Endothelial cell of umbilical vein (primary cell): Measurements from ENCODE around the gene LAG3. TPM values are rescaled to one million over a fixed set of nuclear protein-coding genes. Genes with fewer than 3 reads are reported as not detected.

Experiments used
- BruUV-seq: library from RNA; stranded (reverse); fragments of 400-500 nt; replicated peaks from 2 replicates; lab custom pipeline; 2021; lab: Mats Ljungman, UMichigan
- CTCF ChIA-PET: fragments of 300-600, 350-600 bp; sonication (Branson Sonifier 250); formaldehyde crosslinking; loops from one replicate; lab custom pipeline; 2021; ENCODE audit warnings: antibody characterized with exemption, inconsistent platforms; lab: Charles Lee
- POLR2A ChIA-PET: fragments of 300-600, 350-600 bp; sonication (Branson Sonifier 250); formaldehyde crosslinking; loops from one replicate; lab custom pipeline; 2021; ENCODE audit warnings: antibody characterized with exemption, inconsistent platforms; lab: Charles Lee
- DNase-seq: peaks from one replicate; pipeline ENCODE4 v3.0.0-alpha.2; 2011; ENCODE audit warnings: low read depth, low spot score
- FAIRE-seq: peaks from 2 replicates; lab custom pipeline; 2011; peaks lifted over from hg19 to GRCh38; lab: Jason Lieb, UNC
- H2AFZ ChIP-seq: 2 replicates; pipeline ENCODE4 v1.6.0; 2012; ENCODE audit warnings: low read depth, low read length, control low read depth, inconsistent platforms
- H3K27ac ChIP-seq: 2 replicates; pipeline ENCODE4 v1.5.1; 2011; ENCODE audit warnings: low read depth, mild to moderate bottlenecking, control low read depth, low read length, moderate library complexity; ENCODE audit not compliant: insufficient read depth
- H3K27me3 ChIP-seq, 2 experiments: 2 replicates each; pipeline versions ENCODE4 v1.6.0 to v1.6.1; 2011; ENCODE audit warnings: low read length in 2 of 2, mixed read lengths in 1 of 2; ENCODE audit not compliant: control insufficient read depth in 2 of 2, insufficient read depth in 2 of 2
- H3K36me3 ChIP-seq, 2 experiments: 2 replicates in 1 of 2; 3 replicates in 1 of 2; pipeline ENCODE4 v1.5.1; 2011; ENCODE audit warnings: low read length in 2 of 2, mild to moderate bottlenecking in 1 of 2, moderate library complexity in 1 of 2; ENCODE audit not compliant: control insufficient read depth in 2 of 2, insufficient read depth in 2 of 2; ENCODE audit errors: extremely low read depth in 1 of 2
- H3K4me1 ChIP-seq: 3 replicates; pipeline ENCODE4 v1.5.1; 2011; ENCODE audit warnings: mild to moderate bottlenecking, low read length; ENCODE audit not compliant: control insufficient read depth, insufficient read depth; ENCODE audit errors: extremely low read depth
- H3K4me2 ChIP-seq: 2 replicates; pipeline ENCODE4 v1.6.1; 2011; ENCODE audit warnings: low read length, control low read depth, mixed read lengths; ENCODE audit not compliant: insufficient read depth
- H3K4me3 ChIP-seq, 3 experiments: fragments of 200-600 bp in 1 of 3; sonication (generic), shearing (Covaris generic) in 1 of 3; replicated peaks in 1 of 3; 2 replicates each; pipeline ENCODE4 v1.5.1; 2011 to 2016; ENCODE audit warnings: control low read depth in 3 of 3, low read length in 3 of 3, mild to moderate bottlenecking in 2 of 3, inconsistent platforms in 1 of 3, low read depth in 1 of 3, moderate library complexity in 1 of 3; ENCODE audit not compliant: insufficient read depth in 1 of 3
- H3K79me2 ChIP-seq: 2 replicates; pipeline ENCODE4 v1.6.0; 2012; ENCODE audit warnings: low read length, inconsistent platforms; ENCODE audit not compliant: control insufficient read depth, insufficient read depth
- H3K9ac ChIP-seq: replicated peaks from 2 replicates; pipeline ENCODE3; 2011; ENCODE audit warnings: low read length, control low read depth; ENCODE audit not compliant: insufficient read depth; ENCODE audit errors: extremely low read depth
- H3K9me1 ChIP-seq: replicated peaks from 3 replicates; pipeline ENCODE4 v1.6.0; 2011; ENCODE audit warnings: mild to moderate bottlenecking, low read length; ENCODE audit not compliant: control insufficient read depth, insufficient read depth; ENCODE audit errors: extremely low read depth
- H3K9me3 ChIP-seq: replicated peaks from 2 replicates; pipeline ENCODE4 v1.5.1; 2012; ENCODE audit warnings: low read length, inconsistent platforms; ENCODE audit not compliant: control insufficient read depth, insufficient read depth
- H4K20me1 ChIP-seq: replicated peaks from 2 replicates; pipeline ENCODE3; 2011; ENCODE audit warnings: mild to moderate bottlenecking, low read length; ENCODE audit not compliant: control insufficient read depth, insufficient read depth; ENCODE audit errors: extremely low read depth
- EZH2 ChIP-seq: IDR thresholded peaks from 2 replicates; pipeline ENCODE4 v1.6.1; 2012; ENCODE audit warnings: borderline replicate concordance, low read depth, mild to moderate bottlenecking, moderate library complexity, low read length, inconsistent platforms; ENCODE audit not compliant: severe bottlenecking
- FOS ChIP-seq: IDR thresholded peaks from 2 replicates; pipeline ENCODE4 v1.6.1; 2011; ENCODE audit warnings: mild to moderate bottlenecking, low read length, moderate library complexity, borderline replicate concordance; ENCODE audit not compliant: insufficient read depth
- GATA2 ChIP-seq: IDR thresholded peaks from 2 replicates; pipeline ENCODE4 v1.7.0; 2011; ENCODE audit warnings: low read depth, mild to moderate bottlenecking, moderate library complexity, mixed read lengths, low read length; ENCODE audit not compliant: insufficient read length, insufficient read depth
- JUN ChIP-seq: IDR thresholded peaks from 2 replicates; pipeline ENCODE4 v1.6.1; 2011; ENCODE audit warnings: borderline replicate concordance, low read depth; ENCODE audit not compliant: insufficient read length, insufficient read depth
- MAX ChIP-seq: IDR thresholded peaks from 2 replicates; pipeline ENCODE4 v1.6.1; 2011; ENCODE audit not compliant: insufficient read depth, insufficient read length
- MYC ChIP-seq: IDR thresholded peaks from one replicate; pipeline ENCODE4 v1.6.1; 2011; ENCODE audit warnings: mild to moderate bottlenecking, low read depth, low read length
- POLR2A ChIP-seq: IDR thresholded peaks from 2 replicates; pipeline ENCODE4 v1.6.1; 2012; ENCODE audit warnings: low read depth, mild to moderate bottlenecking, control low read depth, low read length
- POLR2AphosphoS5 ChIP-seq: IDR thresholded peaks from 2 replicates; pipeline ENCODE4 v1.6.1; 2012; ENCODE audit warnings: low read depth, mild to moderate bottlenecking, control low read depth, low read length, moderate library complexity; ENCODE audit not compliant: insufficient read depth
- dilution Hi-C: fragments of 300-500 bp; cut with MboI; formaldehyde crosslinking; loops from one replicate; pipeline ENCODE4 v1.15.0; 2019; ENCODE audit warnings: low sequenced_read_pairs; ENCODE audit not compliant: extremely low pct_ligation_motif_present
- intact Hi-C: fragments of 100-400 bp; cut with micrococcal nuclease; formaldehyde crosslinking; loops from one replicate; pipeline ENCODE4 v1.10.0; 2022
- polyA plus RNA-seq, 4 experiments: library from polyadenylated mRNA; depleted of rRNA in 3 of 4; stranded (reverse) in 3 of 4; unstranded in 1 of 4; fragments of >200 nt; gene quantifications; 2 replicates each; pipeline versions ENCODE4 v1.2.1 to v1.2.3, GENCODE V29; 2011 to 2012; ENCODE audit warnings: missing spikeins in 1 of 4
- total RNA-seq: library from RNA; stranded (reverse); gene quantifications from 2 replicates; pipeline ENCODE4 v1.2.3, GENCODE V29; 2021
- TF ChIP-seq, protein P1 (sequence below), 2 donors: IDR thresholded peaks; 1 replicate in 1 of 2; 2 replicates in 1 of 2; pipeline ENCODE4 v1.5.1; 2011; ENCODE audit warnings: low read length in 2 of 2, mild to moderate bottlenecking in 2 of 2, moderate library complexity in 2 of 2, control low read depth in 1 of 2, inconsistent platforms in 1 of 2, low read depth in 1 of 2; ENCODE audit not compliant: insufficient read depth in 1 of 2; ENCODE audit errors: extremely low read depth in 1 of 2

LAG3 gene
- total and polyA plus RNA-seq, 2 donors (not counting 3 experiments of a cell fraction or from before 2014, with no cell fraction given), result 1.3 to 3.8 TPM

GRCh38 chr12:6773590-6774351 lies 1.5 kb downstream of the LAG3 start:
- TF ChIP-seq, protein P1, sequence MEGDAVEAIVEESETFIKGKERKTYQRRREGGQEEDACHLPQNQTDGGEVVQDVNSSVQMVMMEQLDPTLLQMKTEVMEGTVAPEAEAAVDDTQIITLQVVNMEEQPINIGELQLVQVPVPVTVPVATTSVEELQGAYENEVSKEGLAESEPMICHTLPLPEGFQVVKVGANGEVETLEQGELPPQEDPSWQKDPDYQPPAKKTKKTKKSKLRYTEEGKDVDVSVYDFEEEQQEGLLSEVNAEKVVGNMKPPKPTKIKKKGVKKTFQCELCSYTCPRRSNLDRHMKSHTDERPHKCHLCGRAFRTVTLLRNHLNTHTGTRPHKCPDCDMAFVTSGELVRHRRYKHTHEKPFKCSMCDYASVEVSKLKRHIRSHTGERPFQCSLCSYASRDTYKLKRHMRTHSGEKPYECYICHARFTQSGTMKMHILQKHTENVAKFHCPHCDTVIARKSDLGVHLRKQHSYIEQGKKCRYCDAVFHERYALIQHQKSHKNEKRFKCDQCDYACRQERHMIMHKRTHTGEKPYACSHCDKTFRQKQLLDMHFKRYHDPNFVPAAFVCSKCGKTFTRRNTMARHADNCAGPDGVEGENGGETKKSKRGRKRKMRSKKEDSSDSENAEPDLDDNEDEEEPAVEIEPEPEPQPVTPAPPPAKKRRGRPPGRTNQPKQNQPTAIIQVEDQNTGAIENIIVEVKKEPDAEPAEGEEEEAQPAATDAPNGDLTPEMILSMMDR (IDR thresholded peaks at IDR 0.05; ENCODE audit: extremely low read depth in 1 of 2, insufficient read depth in 1 of 2, low read depth in 1 of 2, low read length in 2 of 2), result no peak
- no peak for TF ChIP-seq MYC
- TF ChIP-seq FOS, result no peak
- no peak for TF ChIP-seq MAX
- no peak for TF ChIP-seq JUN
- no peak for TF ChIP-seq POLR2A
- TF ChIP-seq POLR2AphosphoS5, result no peak
- no peak for TF ChIP-seq EZH2
- TF ChIP-seq GATA2, result no peak
- peaks cover 0 to 29% of the 10 kb centered on the region in 2 experiments for H3K36me3 ChIP-seq
- no peak for DNase-seq
- H2AFZ ChIP-seq, result no peak overlapping the region
- no TSS peak for BruUV-seq
- no peaks in the 10 kb centered on the region for H4K20me1 ChIP-seq
- FAIRE-seq, result no peak
- H3K27me3 ChIP-seq, result no peaks in the 10 kb centered on the region
- H3K4me1 ChIP-seq, result peaks cover 10% of the 10 kb centered on the region
- H3K9ac ChIP-seq, result no peak overlapping the region
- ChIA-PET POLR2A (no interaction called here), CTCF (interaction anchor here (2.4 kb wide), 1 partner anchor 20 kb away, joined by 17 read pairs; the partner anchor contains the start of gene MLF2)
- intact Hi-C loops (no loop called here), dilution Hi-C loops (no loop called here)
- peaks cover 10% of the 10 kb centered on the region for H3K79me2 ChIP-seq
- no peak overlapping the region for H3K27ac ChIP-seq
- no peaks in the 10 kb centered on the region for H3K9me1 ChIP-seq
- no peak overlapping the region for H3K4me3 ChIP-seq
- H3K4me2 ChIP-seq, result no peak overlapping the region
- H3K9me3 ChIP-seq, result no peaks in the 10 kb centered on the region
